ENCODE results near the gene NFYC. TPM values are rescaled to one million over a fixed set of nuclear protein-coding genes. Genes with fewer than 3 reads are reported as not detected.

The NFYC gene
- total and polyA plus RNA-seq, 2 of the 8 experiments (the other 6 are each of a cell fraction or from before 2014, with no cell fraction given): 54.1 to 124 TPM

- TF ChIP-seq MAX (IDR thresholded peaks at IDR 0.05): no peak
- TF ChIP-seq RBBP5 (IDR thresholded peaks at IDR 0.05; ENCODE audit: borderline replicate concordance, low read depth, low read length): no peak
- TF ChIP-seq JUN (IDR thresholded peaks at IDR 0.05; ENCODE audit: low read depth, low read length): no peak
- TF ChIP-seq PHF8 (conservative IDR thresholded peaks at IDR 0.05; ENCODE audit: low read depth, low read length): no peak
- no peak for TF ChIP-seq CTCF (IDR thresholded peaks at IDR 0.05; ENCODE audit: control extremely low read depth in 1 of 3, insufficient read depth in 1 of 3, low read depth in 1 of 3, low read length in 3 of 3)
- no peak for TF ChIP-seq SIX5 (IDR thresholded peaks at IDR 0.05; ENCODE audit: low read depth, low read length)
- no peak for TF ChIP-seq CEBPB (IDR thresholded peaks at IDR 0.05; ENCODE audit: low read depth, low read length)
- TF ChIP-seq EZH2 (IDR thresholded peaks at IDR 0.05; ENCODE audit: low read depth, low read length, severe bottlenecking): no peak
- TF ChIP-seq ZNF274 (IDR thresholded peaks at IDR 0.05; ENCODE audit: borderline replicate concordance, extremely low read depth, low read length): no peak
- no peak for TF ChIP-seq RAD21 (IDR thresholded peaks at IDR 0.05 in 1 of 2, conservative IDR thresholded peaks at IDR 0.05 in 1 of 2; ENCODE audit: low read depth in 2 of 2, low read length in 2 of 2)
Observed at GRCh38 chr1:40645118-40645680, 46.3 kb upstream of the NFYC start (continued).
